DOHH2 (cell line): Measurements from ENCODE around the gene MXD4.

ENCODE experiments used
- H3F3A ChIP-seq: fragments of 200-600 bp; sonication (generic), shearing (Covaris generic); 2 replicates; pipeline ENCODE4 v1.6.0; 2016; ENCODE audit warnings: antibody characterized with exemption, mild to moderate bottlenecking; ENCODE audit not compliant: control insufficient read depth, insufficient read depth
- H3K27ac ChIP-seq: fragments of 200-600 bp; sonication (generic); 2 replicates; pipeline ENCODE4 v1.5.1; 2014; ENCODE audit warnings: low read depth, mild to moderate bottlenecking, low read length, moderate library complexity
- H3K27me3 ChIP-seq: fragments of 200-600 bp; sonication (generic); 2 replicates; pipeline ENCODE4 v1.6.1; 2014; ENCODE audit warnings: mild to moderate bottlenecking, low read length, mixed read lengths; ENCODE audit not compliant: control insufficient read depth
- H3K36me3 ChIP-seq: fragments of 200-600 bp; sonication (generic); 2 replicates; pipeline ENCODE4 v1.6.1; 2014; ENCODE audit warnings: mild to moderate bottlenecking, low read length, moderate library complexity, mixed read lengths; ENCODE audit not compliant: control insufficient read depth
- H3K4me1 ChIP-seq: fragments of 200-600 bp; sonication (generic); 2 replicates; pipeline ENCODE4 v1.6.1; 2014; ENCODE audit warnings: mild to moderate bottlenecking, low read length, mixed read lengths; ENCODE audit not compliant: control insufficient read depth
- H3K4me2 ChIP-seq: fragments of 200-600 bp; sonication (generic); 2 replicates; pipeline ENCODE4 v1.6.0; 2014; ENCODE audit warnings: mild to moderate bottlenecking, low read length, moderate library complexity
- H3K4me3 ChIP-seq: fragments of 200-600 bp; sonication (generic); 2 replicates; pipeline ENCODE4 v1.5.1; 2014; ENCODE audit warnings: mild to moderate bottlenecking, low read length, mixed read lengths
- H3K79me2 ChIP-seq: fragments of 200-600 bp; sonication (generic); 2 replicates; pipeline ENCODE4 v1.6.1; 2014; ENCODE audit warnings: mild to moderate bottlenecking, low read length, mixed read lengths; ENCODE audit not compliant: control insufficient read depth
- H3K9me2 ChIP-seq: fragments of 200-600 bp; sonication (generic); replicated peaks from 2 replicates; pipeline ENCODE4 v1.6.1; 2014; ENCODE audit warnings: mild to moderate bottlenecking, low read length, mixed read lengths; ENCODE audit not compliant: control insufficient read depth
- H3K9me3 ChIP-seq: fragments of 200-600 bp; sonication (generic); 2 replicates; pipeline ENCODE4 v1.6.1; 2014; ENCODE audit warnings: antibody characterized with exemption, low read length, mixed read lengths; ENCODE audit not compliant: control insufficient read depth, insufficient read depth
- H4K20me1 ChIP-seq: fragments of 200-600 bp; sonication (generic); 2 replicates; pipeline ENCODE4 v1.6.0; 2014; ENCODE audit warnings: low read depth, mild to moderate bottlenecking, antibody characterized with exemption, low read length, moderate library complexity; ENCODE audit not compliant: control insufficient read depth, insufficient read depth
- CTCF ChIP-seq: fragments of 200-600 bp; sonication (generic); IDR thresholded peaks from one replicate; pipeline ENCODE4 v1.5.1; 2014; ENCODE audit warnings: antibody characterized with exemption, mild to moderate bottlenecking, low read depth, low read length; ENCODE audit not compliant: poor library complexity, severe bottlenecking
- EZH2phosphoT487 ChIP-seq: fragments of 200-600 bp; sonication (generic); IDR thresholded peaks from 2 replicates; pipeline ENCODE4 v1.6.1; 2017; ENCODE audit warnings: borderline replicate concordance, mild to moderate bottlenecking, antibody characterized with exemption, low read length, moderate library complexity, mixed read lengths

MXD4 gene

GRCh38 chr4:2304877-2305561 lies 43.1 kb upstream of the MXD4 start:
- Histone ChIP-seq H4K20me1 (no peaks in the 10 kb centered on the region), H3F3A (no peaks in the 10 kb centered on the region), H3K36me3 (no peaks in the 10 kb centered on the region), H3K4me1 (no peaks in the 10 kb centered on the region), H3K27ac (no peak overlapping the region), H3K4me3 (no peak overlapping the region), H3K27me3 (no peaks in the 10 kb centered on the region; the same call in 1 of the 2 replicates), H3K79me2 (no peaks in the 10 kb centered on the region), H3K9me2 (no peaks in the 10 kb centered on the region), H3K4me2 (no peak overlapping the region), H3K9me3 (no peaks in the 10 kb centered on the region)
- TF ChIP-seq EZH2phosphoT487 (no peak), CTCF (no peak)

- TF ChIP-seq CTCF (no peak), EZH2phosphoT487 (no peak)
- no peaks in the 10 kb centered on the region for H3F3A ChIP-seq
- H3K27me3 ChIP-seq = no peaks in the 10 kb centered on the region; the same call in 1 of the 2 replicates
Measured at GRCh38 chr4:2304321-2304876, 42.5 kb upstream of the MXD4 start.

GRCh38 chr4:2303686-2304320 lies 41.9 kb upstream of the MXD4 start:
- no peaks in the 10 kb centered on the region for H3F3A ChIP-seq
- H3K27me3 ChIP-seq = no peaks in the 10 kb centered on the region
- no peaks in the 10 kb centered on the region for H3K9me2 ChIP-seq
- H3K27ac ChIP-seq = no peak overlapping the region
- H3K4me3 ChIP-seq = no peak overlapping the region
- no peaks in the 10 kb centered on the region for H3K9me3 ChIP-seq
- no peaks in the 10 kb centered on the region for H3K36me3 ChIP-seq
- no peaks in the 10 kb centered on the region for H3K4me1 ChIP-seq
- no peak overlapping the region for H3K4me2 ChIP-seq
- H4K20me1 ChIP-seq = no peaks in the 10 kb centered on the region
- no peaks in the 10 kb centered on the region for H3K79me2 ChIP-seq
- TF ChIP-seq EZH2phosphoT487 (no peak), CTCF (no peak)

More at GRCh38 chr4:2304321-2304876, 42.5 kb upstream of the MXD4 start:
- Histone ChIP-seq H3K9me2 (no peaks in the 10 kb centered on the region), H3K4me1 (no peaks in the 10 kb centered on the region), H3K9me3 (no peaks in the 10 kb centered on the region), H3K27ac (no peak overlapping the region), H3K4me3 (no peak overlapping the region), H4K20me1 (no peaks in the 10 kb centered on the region), H3K79me2 (no peaks in the 10 kb centered on the region), H3K4me2 (no peak overlapping the region), H3K36me3 (no peaks in the 10 kb centered on the region)
